GM21423 (cell line): ENCODE measurements around the gene ERC2.

Source experiments
- ATAC-seq: cut with Tn5 transposase; IDR thresholded peaks from one replicate; pipeline ENCODE4 v1.9.1; 2021; ENCODE audit warnings: mild to moderate bottlenecking, moderate library complexity; ENCODE audit not compliant: unreplicated experiment

The ERC2 gene

DNA sequence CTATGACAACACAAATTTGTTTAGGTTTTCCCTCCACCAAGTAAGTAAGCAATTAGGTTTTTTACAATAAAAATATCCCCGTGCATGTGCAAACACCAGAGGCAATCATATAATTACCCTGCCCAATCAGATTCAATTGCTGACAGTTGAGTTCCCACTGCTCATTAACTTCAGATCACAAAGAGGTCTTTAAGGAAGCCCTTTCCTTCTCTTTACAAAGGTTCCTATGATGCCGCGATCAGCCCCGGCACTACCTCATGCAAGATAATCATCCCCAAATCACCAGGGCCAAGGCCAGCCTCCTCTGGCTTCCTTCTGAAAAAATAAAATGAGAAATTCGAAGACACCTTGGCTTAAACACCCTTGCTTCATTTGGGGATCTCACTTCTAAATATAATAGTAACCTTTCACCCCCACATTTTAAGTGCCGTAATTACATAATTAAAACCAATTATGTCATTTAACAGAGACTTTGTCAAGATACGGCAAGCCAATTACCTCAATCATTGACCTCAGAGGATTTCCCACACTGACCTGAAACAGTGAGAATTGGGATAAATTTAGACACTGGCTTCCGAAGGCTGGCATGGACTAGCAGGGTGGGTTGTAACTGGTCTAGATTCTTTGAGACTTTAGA is 859.8 kb downstream of the ERC2 start:
- ATAC-seq, result no peak

DNA sequence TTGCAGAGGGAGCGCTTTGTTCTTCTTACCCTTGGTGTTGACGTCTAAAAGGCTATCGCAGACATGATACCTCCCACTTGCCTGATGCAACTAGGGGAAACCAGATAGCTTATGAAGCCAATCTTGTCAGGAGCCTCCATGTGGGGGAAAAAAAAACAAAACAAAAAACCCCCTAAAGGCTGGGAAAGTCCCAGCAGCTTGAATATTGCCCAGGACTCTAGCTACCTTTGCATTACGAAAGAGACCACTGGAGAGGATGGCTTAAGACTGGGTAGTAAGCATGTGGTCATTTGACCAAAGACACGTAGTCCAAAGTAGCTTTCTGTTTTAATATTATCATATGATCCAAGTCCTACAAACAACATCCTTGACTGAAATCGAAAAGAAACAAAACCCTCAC is 860.4 kb downstream of the ERC2 start:
- ATAC-seq, result peak; percentile 64

DNA sequence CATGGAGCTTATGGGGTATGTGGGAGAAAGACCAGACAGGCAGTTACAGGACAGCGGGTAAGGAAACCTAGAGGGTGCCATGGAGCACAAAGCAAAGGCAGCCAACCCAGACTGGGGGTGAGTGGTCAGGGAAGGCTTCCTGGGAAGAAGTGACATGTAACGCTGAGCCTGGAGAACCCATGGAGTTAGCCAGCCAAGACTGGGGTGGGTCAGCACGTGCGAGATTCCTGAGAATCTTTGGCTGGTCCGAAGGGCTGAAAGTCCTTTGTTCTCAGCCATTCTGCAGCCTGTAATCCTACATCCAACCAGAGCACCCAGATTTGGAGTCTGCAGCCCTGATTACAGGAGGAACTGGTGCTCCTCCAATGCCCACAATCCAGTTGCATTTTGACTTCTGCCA is 861.1 kb downstream of the ERC2 start:
- ATAC-seq, result no peak

DNA sequence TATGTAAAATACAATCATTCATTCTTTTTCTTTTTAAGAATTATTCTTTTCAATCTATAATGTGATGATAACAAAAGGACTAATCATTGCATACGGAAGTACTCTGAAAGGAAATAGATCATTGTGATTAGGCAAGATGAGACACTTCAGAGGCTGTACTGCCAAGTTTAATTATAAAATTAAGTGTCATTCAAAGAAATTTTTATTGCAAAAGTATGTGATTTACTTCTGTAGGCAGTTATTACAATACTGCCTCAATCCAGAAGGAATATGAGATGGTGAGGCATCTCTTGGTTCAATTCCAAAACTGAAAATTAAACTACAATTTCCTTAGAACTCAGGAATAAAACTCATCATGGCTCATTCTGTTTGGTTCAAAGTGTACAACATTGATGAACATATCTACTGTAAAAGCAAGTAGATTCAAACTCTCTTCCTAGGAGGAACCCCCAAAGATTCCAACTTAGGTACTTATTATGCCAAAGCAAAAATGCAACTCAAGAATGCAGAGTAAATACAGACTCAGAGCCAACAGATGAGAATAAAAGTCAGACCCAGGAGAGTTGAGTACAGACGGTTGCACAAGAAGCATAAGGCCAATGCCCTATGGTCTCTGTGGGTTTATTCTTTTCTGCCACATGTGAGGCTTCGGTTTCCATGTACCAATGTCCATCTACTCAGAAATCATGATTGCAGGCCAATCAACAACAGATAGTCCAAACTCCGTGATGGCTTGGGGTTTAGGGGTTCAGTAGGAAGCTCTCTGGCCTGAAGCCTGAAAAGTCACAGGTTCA is 862.6 kb downstream of the ERC2 start:
- ATAC-seq, result no peak

DNA sequence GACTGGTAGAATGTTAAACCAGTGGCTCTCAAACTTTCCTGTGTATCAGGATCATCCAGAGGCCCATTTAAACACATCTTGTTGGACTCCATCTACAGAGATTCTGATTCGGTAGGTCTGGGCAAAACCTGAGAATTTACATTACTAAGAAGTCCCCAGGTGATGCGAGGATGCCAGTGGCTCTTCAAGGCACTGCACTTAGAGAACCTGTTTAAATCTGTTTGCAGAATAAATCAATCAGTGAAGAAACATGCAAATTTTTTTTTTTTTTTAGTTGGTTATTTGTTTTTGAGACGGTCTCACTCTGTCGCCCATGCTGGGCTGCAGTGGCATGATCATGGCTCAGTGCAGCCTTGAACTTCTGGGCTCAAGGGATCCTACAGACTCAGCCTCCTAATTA is 863.4 kb downstream of the ERC2 start:
- ATAC-seq, result no peak

DNA sequence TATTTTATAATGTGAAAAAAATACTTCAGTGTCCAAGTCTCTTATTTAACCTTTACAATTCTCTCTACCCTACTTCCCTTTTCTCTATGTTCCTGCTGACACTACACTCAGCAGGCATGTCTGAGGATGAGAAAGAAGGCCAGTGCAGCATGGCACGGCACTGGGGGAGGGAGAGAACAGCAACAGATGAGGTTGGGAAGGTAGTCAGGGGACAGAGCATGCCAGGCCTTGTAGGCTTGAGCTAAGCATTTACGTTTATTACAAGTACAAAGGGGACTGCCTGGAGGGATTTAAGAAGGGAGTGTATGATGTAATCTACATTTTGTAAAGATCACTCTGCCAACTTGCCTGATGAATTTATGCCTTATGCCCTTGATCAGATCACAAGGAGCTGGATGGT is 863.9 kb downstream of the ERC2 start:
- ATAC-seq, result no peak

DNA sequence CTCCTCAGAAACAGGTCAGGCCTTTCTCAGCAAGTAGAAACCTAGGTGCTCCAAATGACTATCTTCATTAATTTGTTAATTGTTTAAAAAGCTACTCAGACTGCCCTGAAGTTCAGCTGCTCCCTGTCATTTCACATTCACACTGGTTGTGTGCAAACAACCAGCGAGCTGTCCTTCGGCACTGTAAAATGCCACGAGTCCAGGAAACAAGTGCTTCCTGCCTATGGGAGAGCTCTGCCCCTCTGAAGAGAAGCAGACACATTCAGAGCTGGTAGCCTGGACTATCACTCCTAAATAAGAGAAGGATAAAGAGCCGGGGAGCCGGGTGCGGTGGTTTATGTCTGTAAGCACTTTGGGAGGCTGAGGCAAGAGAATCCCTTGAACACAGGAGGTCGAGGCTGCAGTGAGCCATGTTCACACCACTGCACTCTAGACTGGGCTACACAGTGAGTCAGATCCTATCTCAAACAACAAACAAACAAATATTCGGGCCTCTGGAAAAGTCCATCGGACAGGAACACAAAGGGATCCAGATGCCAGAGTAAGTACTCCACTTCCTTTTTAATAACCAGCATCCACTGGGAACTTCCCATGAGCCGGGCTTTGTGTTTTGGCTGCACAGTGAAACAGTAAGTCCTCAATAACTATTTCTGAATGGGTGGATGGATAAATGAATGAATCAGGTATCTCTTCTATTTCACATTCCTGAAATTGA is 866.7 kb downstream of the ERC2 start:
- no peak for ATAC-seq

DNA sequence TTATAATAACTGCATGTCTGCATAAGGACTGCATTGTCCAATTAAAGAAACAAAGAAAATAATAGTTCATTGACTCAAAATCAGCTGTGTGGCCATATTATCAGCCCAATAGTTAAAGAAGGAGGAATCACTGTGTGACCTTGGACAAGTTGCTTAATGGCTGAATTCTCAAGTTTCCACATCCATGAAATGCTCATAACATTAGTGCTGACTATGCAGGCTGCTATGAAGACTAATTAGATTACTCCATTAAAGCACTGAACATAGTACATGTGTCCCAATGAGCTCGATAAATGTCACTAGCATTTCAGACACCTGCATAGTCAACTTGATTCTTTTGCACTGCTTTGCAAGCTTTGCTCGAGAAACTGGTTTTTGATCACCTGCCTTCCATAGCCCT is 870.0 kb downstream of the ERC2 start:
- no peak for ATAC-seq

DNA sequence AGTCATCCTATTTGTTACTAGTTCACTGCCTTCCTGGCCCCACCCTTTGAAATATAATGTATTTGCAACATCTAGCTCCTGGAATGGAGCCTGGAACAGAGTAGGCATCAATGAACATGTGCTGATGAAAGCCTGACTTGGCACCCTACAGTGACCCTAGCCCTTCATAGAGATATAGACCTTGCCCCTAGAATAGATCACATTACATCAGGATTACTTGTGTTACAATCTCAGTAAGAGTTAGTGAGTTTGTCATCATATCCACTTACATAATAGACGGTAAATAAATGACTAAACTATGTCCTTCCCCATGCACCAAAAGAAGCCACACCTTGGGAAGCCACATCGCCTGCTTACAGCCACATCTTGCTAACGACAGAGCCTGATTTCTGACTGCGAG is 870.6 kb downstream of the ERC2 start:
- no peak for ATAC-seq

DNA sequence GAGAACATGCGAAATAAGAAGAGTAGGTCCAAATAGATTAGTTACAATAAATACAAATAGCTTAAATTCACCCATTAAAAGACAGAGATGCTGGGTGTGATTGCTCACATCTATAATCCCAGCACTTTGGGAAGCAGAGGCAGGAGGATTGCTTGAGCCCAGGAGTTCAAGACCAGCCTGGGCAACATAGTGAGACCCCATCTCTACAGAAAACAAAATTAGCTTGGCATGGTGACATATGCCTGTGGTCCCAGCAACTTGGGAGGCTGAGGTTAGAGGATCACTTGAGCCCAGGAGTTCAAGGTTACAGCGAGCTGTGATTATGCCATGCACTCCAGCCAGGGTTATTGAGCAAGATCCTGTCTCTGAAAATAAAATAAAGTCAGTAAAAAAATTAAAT is 872.1 kb downstream of the ERC2 start:
- no peak for ATAC-seq

DNA sequence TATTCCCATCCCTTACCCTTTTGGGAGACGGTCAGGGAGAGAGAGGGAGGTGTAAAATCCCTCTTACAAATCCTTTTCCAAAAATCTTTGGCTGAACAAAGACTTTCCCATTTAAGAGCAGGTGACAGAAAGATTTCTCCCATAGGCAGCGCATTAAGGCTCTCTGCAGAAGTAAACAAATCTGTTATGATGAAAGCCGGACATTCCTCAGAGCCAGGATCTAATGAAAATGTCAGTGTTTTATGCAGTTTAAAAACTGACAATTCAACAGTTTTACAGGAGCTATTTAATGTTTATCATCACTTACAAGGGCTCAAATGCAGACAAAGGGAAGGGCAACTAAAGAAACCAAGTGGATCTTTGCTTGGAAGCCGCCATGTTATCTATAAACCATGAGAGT is 872.8 kb downstream of the ERC2 start:
- ATAC-seq, result no peak

DNA sequence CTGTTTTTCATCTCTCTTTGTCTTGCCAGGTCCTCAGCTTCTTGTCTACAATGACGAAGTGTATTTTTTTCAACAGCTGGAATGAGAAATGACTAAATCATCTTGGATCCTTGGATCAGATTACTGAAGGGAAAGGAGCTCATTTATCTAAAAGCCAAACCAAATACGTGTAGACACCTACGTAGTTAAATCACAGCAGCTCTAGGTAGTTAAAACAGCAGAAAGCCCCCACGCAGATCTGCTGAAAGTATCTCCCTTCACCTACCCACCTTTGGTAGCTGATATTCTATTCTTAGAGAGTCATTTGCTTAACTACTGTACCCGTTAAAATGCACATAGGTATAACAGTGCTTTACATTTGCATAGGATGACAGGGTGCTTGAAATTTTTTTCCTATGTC is 875.7 kb downstream of the ERC2 start:
- ATAC-seq, result no peak

DNA sequence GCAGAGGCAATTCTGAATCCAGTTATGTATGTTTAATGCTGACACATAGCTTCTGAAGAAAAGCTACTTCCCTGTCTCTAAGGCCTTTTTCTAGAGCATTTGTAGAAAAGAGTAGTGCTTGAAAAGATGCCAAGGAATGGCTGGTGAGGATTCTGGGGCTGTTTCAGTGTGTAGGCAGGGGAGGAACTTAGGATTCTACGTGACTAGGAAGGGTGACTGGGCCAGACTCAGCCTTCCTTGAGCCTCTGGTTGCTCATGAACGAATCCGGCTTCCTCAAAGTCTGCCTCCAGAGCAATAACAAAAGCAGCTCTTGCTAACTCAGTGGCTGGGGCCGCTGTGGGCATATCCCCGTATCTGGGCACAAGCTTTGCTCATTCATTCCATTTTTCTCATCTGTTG is 876.4 kb downstream of the ERC2 start:
- no peak for ATAC-seq

DNA sequence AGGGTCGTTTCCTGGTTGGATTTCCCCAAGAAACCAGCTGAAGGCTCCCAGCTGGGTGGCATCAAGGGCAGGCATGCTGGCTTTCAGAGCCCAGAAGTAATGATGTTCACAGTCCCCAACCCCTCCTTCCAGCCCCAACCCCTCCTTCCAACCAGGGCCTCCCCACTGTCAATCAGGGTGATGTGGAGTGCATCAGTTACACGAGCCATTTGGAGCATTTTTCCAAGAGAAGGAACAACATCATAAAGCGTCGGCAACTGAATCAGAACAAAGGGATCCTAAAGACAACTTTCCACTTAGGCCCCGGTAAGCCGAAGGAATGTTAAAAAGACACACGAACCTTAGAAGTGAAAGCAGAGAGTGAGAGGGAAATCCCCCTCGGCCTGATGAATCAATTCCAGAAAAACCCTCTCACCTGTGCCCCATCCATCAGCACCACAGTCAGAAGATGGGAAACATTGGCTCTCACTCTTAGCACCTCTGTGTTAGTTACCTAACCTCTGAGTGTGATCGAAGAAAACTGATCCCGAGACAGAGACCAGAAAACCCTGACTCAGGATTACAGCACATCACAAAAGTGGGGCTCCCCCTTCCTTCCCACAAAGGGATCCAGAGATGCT is 880.0 kb downstream of the ERC2 start:
- ATAC-seq, result no peak

DNA sequence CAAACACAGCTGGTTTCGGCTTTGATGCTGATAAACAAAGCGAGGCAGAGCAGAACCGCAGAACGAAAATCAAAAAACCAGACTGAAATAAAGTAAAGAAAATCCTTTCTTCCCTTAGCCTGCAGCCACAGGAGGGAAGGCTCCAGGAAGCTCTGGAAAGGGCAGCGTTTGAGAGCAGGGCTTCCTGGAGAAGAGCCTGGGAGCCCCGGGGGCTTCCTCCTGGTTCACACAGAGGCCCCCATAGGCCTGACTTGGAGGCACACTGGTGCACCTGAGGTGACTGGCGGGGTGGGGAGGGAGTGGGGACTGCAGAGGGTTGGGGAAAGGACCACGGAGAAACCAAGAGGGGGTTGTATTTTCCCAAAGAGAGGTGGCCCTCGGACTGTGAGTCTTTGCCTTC is 882.4 kb downstream of the ERC2 start:
- no peak for ATAC-seq

DNA sequence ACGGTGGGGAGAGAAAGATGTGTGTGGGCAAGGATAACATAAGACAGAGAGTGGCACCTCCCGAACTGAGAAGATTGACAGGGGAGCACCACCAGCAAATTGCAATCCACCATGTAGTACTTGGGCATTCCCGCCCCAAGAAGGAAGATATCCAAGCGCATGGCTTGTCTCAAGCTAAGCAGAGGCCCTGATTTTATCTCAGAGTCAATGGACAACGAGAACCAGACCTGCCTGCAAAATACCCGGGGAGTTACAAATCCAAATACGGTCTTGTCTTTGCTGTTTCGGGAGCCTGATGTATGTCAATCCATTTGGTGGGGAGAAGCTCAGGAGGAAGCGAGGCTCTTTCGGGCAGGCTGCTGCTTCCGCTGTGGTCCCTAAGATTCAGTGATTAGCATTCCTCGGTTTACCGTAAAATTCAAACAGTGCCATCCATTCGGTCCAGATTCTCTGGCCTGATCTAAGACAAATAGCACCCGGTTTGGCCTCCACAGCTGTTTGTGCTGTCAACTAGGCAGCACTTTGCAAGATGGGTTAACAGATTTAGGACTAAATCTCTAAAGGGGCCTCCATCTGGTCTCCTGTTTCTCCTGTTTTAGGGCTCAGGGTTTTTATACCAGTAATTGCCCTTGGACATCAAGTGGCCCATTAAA is 883.4 kb downstream of the ERC2 start:
- no peak for ATAC-seq

DNA sequence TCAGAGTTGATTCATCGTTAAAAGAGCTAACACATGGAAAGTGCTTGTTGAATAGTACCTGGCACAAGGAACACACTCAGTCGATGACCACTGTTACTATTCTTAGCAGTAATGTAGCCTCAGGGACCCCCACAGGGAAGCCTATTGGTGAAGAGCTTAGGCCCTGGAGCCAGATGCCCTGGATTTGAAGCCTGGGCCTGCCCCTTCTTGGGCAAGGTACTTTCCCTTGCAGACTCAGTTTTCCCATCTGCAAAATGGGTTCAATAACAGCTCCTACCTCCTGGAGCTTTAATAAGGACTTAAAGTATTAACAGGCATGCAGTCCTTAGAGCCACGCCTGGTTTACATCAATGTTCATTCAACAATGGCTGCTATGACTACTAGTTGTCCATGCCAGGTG is 884.2 kb downstream of the ERC2 start:
- no peak for ATAC-seq

DNA sequence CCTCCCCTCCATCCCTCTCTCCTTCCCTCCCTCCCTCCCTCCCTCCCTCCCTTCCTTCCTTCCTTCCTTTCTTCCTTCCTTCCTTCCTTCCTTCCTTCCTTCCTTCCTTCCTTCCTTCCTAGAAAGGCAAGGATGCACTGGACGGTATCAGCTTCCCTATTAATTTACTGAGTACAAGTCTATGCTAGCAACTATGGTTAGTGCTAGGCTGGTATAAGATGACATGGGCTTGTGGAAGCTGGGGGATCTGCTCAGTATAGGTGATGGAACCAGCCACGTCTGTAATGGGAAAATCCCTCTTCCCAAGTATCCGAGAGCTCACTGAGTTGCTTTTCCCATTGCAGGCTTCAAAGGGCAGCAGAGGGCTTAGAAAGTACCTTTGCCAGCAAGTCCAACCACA is 884.8 kb downstream of the ERC2 start:
- no peak for ATAC-seq

DNA sequence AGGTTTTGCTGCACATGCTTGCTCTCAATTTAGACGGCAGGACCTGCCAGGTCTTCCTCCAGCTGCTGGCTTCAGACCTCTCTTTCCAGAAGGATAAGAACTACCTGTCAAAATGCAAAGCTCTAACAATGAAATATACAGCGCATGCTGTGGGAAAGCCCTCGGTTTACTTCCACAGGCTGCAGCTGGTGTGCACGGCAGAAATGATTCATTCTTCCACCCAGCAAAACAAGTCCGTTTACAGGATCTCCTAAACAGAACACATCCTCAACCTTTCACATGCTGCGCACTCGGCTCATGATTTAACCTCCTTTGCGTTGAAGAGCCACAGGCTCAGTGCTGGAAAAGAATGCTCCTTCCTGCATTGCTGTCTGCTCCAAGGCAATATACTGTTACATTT is 888.8 kb downstream of the ERC2 start:
- no peak for ATAC-seq

DNA sequence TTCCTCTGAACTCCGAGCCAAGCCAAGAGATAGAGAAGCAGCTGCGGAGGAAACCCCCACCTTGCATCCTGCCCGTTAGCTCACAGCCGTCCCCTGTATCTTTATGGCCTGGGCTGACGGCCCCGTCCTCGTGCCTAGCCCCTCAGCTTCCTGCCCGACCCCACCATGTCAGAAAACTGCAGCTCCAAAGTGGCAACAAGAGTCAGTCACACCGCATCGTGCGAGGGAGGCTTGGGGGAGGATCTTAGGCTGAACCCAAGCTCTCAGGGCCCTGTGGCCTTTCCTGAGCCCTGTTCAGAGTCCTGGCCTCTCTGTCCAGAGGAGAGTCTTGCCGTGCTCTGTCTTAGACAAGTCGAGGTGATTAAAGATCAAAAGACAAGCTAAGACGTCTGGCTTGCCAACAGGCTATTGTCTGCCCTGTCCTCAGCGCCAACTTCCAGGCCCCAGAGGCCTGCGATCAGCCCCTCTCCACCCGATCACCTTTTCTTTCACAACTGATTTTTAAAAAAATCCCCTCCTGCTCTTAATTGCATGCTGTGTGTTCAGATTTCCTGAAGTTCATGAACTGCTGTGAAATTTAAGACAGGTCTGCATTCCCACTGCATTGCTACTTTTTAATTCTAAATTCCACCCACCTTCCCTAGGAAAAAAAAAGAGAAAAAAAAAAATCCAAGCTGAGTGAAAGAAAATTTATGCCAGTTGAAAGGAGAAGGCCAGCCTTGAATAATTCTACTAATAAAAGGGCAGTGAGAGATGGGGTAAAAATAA is 891.5 kb downstream of the ERC2 start:
- ATAC-seq, result no peak
